Keratinocyte (primary cell): Measurements from ENCODE around the gene CCL4L2. TPM values are rescaled to one million over a fixed set of nuclear protein-coding genes. Genes with fewer than 3 reads are reported as not detected.

Experiments
- DNase-seq: peaks from one replicate; pipeline ENCODE4 v3.0.0-alpha.2; 2011; ENCODE audit warnings: low read depth, missing footprints, low spot score
- FAIRE-seq: peaks from 2 replicates; lab custom pipeline; 2011; peaks lifted over from hg19 to GRCh38; lab: Jason Lieb, UNC
- H2AFZ ChIP-seq: 2 replicates; pipeline ENCODE4 v1.6.0; 2012; ENCODE audit warnings: low read length, control low read depth, inconsistent platforms; ENCODE audit not compliant: control insufficient read depth
- H3K27ac ChIP-seq: 2 replicates; pipeline ENCODE4 v1.5.1; 2011; ENCODE audit warnings: low read length; ENCODE audit not compliant: control insufficient read depth, insufficient read depth
- H3K27me3 ChIP-seq: 3 replicates; pipeline ENCODE4 v1.6.0; 2011; ENCODE audit warnings: low read length; ENCODE audit not compliant: control insufficient read depth, insufficient read depth; ENCODE audit errors: extremely low read depth
- H3K36me3 ChIP-seq, 2 experiments: 2 replicates in 1 of 2; 3 replicates in 1 of 2; pipeline ENCODE4 v1.5.1; 2011; ENCODE audit warnings: low read length in 2 of 2, mild to moderate bottlenecking in 1 of 2; ENCODE audit not compliant: control insufficient read depth in 2 of 2, insufficient read depth in 2 of 2; ENCODE audit errors: extremely low read depth in 1 of 2
- H3K4me1 ChIP-seq: 3 replicates; pipeline ENCODE4 v1.5.1; 2011; ENCODE audit warnings: low read length; ENCODE audit not compliant: control insufficient read depth, insufficient read depth; ENCODE audit errors: extremely low read depth
- H3K4me2 ChIP-seq: 3 replicates; pipeline ENCODE4 v1.6.0; 2011; ENCODE audit warnings: low read depth, low read length; ENCODE audit not compliant: control insufficient read depth, insufficient read depth; ENCODE audit errors: extremely low read depth
- H3K4me3 ChIP-seq, 3 experiments: fragments of 200-600 bp in 1 of 3; sonication (generic) in 1 of 3; 2 replicates in 2 of 3; 3 replicates in 1 of 3; pipeline ENCODE4 v1.5.1; 2011 to 2016; ENCODE audit warnings: low read length in 3 of 3, mild to moderate bottlenecking in 3 of 3, control low read depth in 2 of 3, inconsistent platforms in 1 of 3, low read depth in 1 of 3, mixed read lengths in 1 of 3, mixed run types in 1 of 3, moderate library complexity in 1 of 3; ENCODE audit not compliant: control insufficient read depth in 2 of 3, insufficient read depth in 2 of 3; ENCODE audit errors: extremely low read depth in 1 of 3
- H3K79me2 ChIP-seq: 2 replicates; pipeline ENCODE4 v1.6.0; 2012; ENCODE audit warnings: low read length; ENCODE audit not compliant: control insufficient read depth, insufficient read depth
- H3K9ac ChIP-seq: 3 replicates; pipeline ENCODE4 v1.6.0; 2011; ENCODE audit warnings: low read length; ENCODE audit not compliant: control insufficient read depth, insufficient read depth; ENCODE audit errors: extremely low read depth
- H3K9me1 ChIP-seq: 3 replicates; pipeline ENCODE4 v1.6.0; 2011; ENCODE audit warnings: low read length; ENCODE audit not compliant: control insufficient read depth, insufficient read depth; ENCODE audit errors: extremely low read depth
- H3K9me3 ChIP-seq: 2 replicates; pipeline ENCODE4 v1.5.1; 2012; ENCODE audit warnings: low read depth, low read length; ENCODE audit not compliant: control insufficient read depth
- H4K20me1 ChIP-seq: 3 replicates; pipeline ENCODE4 v1.6.0; 2011; ENCODE audit warnings: low read length; ENCODE audit not compliant: control insufficient read depth, insufficient read depth; ENCODE audit errors: extremely low read depth
- CTCF ChIP-seq, 3 experiments: IDR thresholded peaks in 1 of 3; conservative IDR thresholded peaks in 1 of 3; optimal IDR thresholded peaks in 1 of 3; 2 replicates in 2 of 3; 3 replicates in 1 of 3; pipeline versions ENCODE3 to v1.5.1; 2011; ENCODE audit warnings: low read length in 3 of 3, mild to moderate bottlenecking in 3 of 3, moderate library complexity in 2 of 3, control low read depth in 1 of 3, inconsistent platforms in 1 of 3; ENCODE audit not compliant: insufficient read depth in 2 of 3; ENCODE audit errors: extremely low read depth in 1 of 3
- EZH2 ChIP-seq: IDR thresholded peaks from one replicate; pipeline ENCODE4 v1.6.1; 2012; ENCODE audit warnings: inconsistent platforms, mild to moderate bottlenecking, low read length, moderate library complexity
- dilution Hi-C: fragments of 300-500 bp; cut with MboI; formaldehyde crosslinking; loops from one replicate; pipeline ENCODE4 v1.7.0; 2020; ENCODE audit warnings: low sequenced_read_pairs; ENCODE audit not compliant: extremely low pct_ligation_motif_present
- polyA plus RNA-seq, 5 experiments: library from polyadenylated mRNA; depleted of rRNA in 3 of 5; stranded (reverse) in 3 of 5; stranded (forward) in 1 of 5; unstranded in 1 of 5; fragments of >200 nt; gene quantifications; 1 replicate in 1 of 5; 2 replicates in 3 of 5; 3 replicates in 1 of 5; pipeline versions ENCODE4 v1.2.1 to v1.2.3, GENCODE V29; 2011 to 2012; ENCODE audit warnings: missing spikeins in 2 of 5, low read depth in 1 of 5, low replicate concordance in 1 of 5

The CCL4L2 gene
- polyA plus RNA-seq, 1 donor (not counting 4 experiments of a cell fraction or from before 2014, with no cell fraction given): not detected

DNA sequence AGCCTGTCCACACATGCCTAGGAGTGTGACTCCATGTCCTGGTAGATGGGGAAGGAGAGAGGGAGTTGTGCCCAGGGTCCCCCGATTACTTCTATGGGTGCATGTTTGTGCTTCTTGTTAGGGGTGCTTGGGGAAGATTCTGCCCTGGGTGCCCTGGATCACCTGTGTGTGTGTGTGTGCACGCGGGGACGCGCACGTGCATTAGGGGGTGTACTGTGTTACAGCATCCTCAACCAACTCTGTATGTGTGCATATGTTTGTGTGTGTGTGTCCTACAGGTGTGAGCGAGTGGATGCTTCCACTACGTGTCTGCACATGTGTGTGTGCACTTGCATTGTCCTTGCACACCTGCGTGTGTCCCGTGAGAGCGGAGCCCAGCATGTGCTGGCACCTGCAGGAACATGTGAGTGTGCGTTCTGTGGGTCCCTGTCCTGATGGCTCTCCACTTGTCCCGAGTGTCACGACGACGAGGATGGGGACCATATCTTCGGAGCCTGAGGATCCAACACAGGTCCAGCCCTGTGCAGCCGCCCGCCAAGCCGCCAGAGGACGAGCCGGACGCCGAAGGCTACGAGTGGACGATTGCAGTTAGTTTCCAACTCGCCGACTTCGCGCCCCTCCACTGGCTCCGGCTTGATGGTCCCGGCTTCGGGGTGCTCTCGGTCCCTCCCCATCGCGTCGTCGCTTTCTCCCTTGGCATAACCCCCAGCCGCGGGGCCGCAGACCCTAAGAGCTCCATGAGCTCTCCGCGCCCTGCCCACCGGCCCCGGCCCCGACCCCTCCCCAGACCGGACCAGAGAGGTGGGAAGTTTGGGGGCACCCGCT lies 28.5 kb upstream of the CCL4L2 start:
- peak overlapping the region; percentile 90 for H2AFZ ChIP-seq
- dilution Hi-C loops: no loop called here
- FAIRE-seq (no peak), DNase-seq (no peak)
- no peaks in the 10 kb centered on the region for H3K79me2 ChIP-seq
- TF ChIP-seq CTCF (optimal IDR thresholded peaks at IDR 0.05 in 1 of 3, IDR thresholded peaks at IDR 0.05 in 1 of 3, conservative IDR thresholded peaks at IDR 0.05 in 1 of 3; ENCODE audit: extremely low read depth in 1 of 3, insufficient read depth in 2 of 3, low read length in 3 of 3) (no peak), EZH2 (no peak)
- no peak overlapping the region for H3K27ac ChIP-seq
- peak overlapping the region; percentile 60 for H3K9ac ChIP-seq
- peak overlapping the region; percentile 83 for H3K4me2 ChIP-seq
- no peaks in the 10 kb centered on the region for H4K20me1 ChIP-seq
- H3K36me3 ChIP-seq: no peaks in the 10 kb centered on the region
- peaks cover 13% of the 10 kb centered on the region for H3K4me1 ChIP-seq
- H3K27me3 ChIP-seq: peaks cover 19% of the 10 kb centered on the region
- H3K9me1 ChIP-seq: no peaks in the 10 kb centered on the region
- peaks cover 2% of the 10 kb centered on the region for H3K9me3 ChIP-seq
- peak overlapping the region; percentile 56 to 88 (median 69) for H3K4me3 ChIP-seq

DNA sequence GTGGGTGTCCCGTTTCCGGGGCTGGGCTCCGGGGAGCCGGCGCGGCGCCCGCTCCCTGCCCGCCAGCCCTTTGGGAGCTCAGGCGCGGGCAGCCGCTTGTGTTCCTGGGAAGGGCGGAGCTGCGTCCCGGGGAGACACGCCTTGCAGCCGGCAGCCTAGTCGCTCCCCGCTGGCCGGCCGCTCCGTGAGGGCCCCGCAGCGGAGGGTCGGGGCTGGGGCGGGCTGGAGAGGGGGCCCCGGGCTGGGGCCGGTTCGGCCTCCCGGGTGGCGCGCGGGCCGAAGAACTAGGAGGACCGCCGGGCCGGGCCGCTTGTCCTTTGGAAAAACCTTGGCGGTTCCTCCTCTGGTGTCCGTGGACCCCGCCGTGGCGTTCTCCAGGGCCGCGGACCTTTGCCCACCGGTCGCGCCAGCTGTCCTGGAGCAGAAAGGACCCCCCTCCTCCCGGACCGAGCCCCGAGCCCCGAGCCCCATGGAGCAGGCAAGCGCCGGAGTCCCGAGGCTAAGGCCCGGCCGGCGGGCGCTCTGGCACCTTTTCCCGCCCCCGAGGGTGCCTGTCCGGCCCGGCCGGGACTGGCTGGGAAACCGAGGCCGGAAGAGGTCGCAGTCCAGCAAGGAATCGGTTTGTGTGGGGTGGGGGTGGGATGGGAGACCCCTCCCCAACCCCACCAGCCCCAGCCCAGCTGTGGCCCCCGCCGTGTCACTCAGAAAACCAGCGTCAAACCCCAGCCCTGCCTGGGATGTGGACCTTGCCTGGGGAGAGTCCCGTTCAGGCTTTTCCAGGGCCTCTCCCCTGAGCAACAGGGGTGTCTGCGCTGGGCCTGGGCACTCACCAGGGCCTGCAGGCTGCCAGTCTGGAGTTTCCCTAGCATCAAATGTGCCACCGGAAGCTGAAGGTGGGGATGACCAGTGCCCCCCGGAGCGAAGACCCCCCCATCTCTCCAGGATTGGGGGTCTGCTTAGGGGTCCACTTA lies 27.6 kb upstream of the CCL4L2 start:
- FAIRE-seq (no peak), DNase-seq (no peak)
- Histone ChIP-seq H3K4me1 (peaks cover 13% of the 10 kb centered on the region), H3K4me3 (peak overlapping the region; percentile 56 to 88 (median 69)), H3K27ac (no peak overlapping the region), H3K36me3 (no peaks in the 10 kb centered on the region), H3K9ac (peak overlapping the region; percentile 60), H3K79me2 (no peaks in the 10 kb centered on the region), H2AFZ (peak overlapping the region; percentile 90), H3K9me1 (no peaks in the 10 kb centered on the region), H3K9me3 (peaks cover 2% of the 10 kb centered on the region), H3K27me3 (peaks cover 19% of the 10 kb centered on the region), H3K4me2 (peak overlapping the region; percentile 83), H4K20me1 (no peaks in the 10 kb centered on the region)
- dilution Hi-C loops: no loop called here
- TF ChIP-seq EZH2 (no peak), CTCF (optimal IDR thresholded peaks at IDR 0.05 in 1 of 3, IDR thresholded peaks at IDR 0.05 in 1 of 3, conservative IDR thresholded peaks at IDR 0.05 in 1 of 3; ENCODE audit: extremely low read depth in 1 of 3, insufficient read depth in 2 of 3, low read length in 3 of 3) (no peak)
